ENCODE measurements around the gene TARS1.

- no peak for TF ChIP-seq POLR2A (IDR thresholded peaks at IDR 0.05)
- no peak for TF ChIP-seq CTCF (IDR thresholded peaks at IDR 0.05)
Measured at GRCh38 chr5:33403187-33403586, 37.6 kb upstream of the TARS1 start.
